ENCODE data around the gene CCDC91. TPM values are rescaled to one million over a fixed set of nuclear protein-coding genes. Genes with fewer than 3 reads are reported as not detected.

CCDC91 gene
- total RNA-seq, 1 experiment from 2014 or later = 26.9 TPM

DNA sequence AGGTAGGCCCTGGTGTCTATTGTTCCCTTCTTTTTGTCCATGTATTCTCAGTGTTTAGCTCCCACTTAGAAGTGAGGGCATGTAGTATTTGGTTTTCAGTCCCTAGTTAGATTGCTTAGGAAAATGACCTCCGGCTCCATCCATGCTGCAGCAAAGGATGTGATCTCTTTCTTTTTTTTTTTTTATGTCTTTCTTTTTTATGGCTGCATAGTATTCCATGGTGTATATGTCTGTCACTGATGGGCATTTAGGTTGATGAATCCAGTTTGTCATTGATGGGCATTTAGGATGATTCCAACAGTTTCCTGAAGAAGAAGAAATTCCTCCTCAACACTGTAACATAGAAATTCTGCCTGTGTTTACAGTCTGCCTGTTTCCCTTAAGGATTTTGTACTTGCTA is 231.1 kb downstream of the CCDC91 start:
- Histone ChIP-seq H3K27me3 (ENCODE audit: control insufficient read depth, insufficient read depth, low read length) (no peaks in the 10 kb centered on the region), H3K27ac (ENCODE audit: low read length) (no peak overlapping the region), H3K4me1 (ENCODE audit: control insufficient read depth, insufficient read depth, low read length) (no peaks in the 10 kb centered on the region), H3K36me3 (ENCODE audit: control insufficient read depth, insufficient read depth, low read length) (no peaks in the 10 kb centered on the region), H3K9me3 (ENCODE audit: control insufficient read depth, insufficient read depth, low read depth, low read length) (no peaks in the 10 kb centered on the region), H3K4me3 (ENCODE audit: low read depth in 2 of 2, low read length in 2 of 2) (no peak overlapping the region)
- CTCF ChIA-PET = no interaction called here
- in situ Hi-C loops (cut with HindIII; ENCODE audit: low pct_unique_long_range_greater_than_20kb, low sequenced_read_pairs) = no loop called here
- no peak for DNase-seq (ENCODE audit: low read depth, low spot score)
- no peak for TF ChIP-seq TCF7L2 (IDR thresholded peaks at IDR 0.05; ENCODE audit: low read depth, low read length)
- TF ChIP-seq POLR2AphosphoS5 (IDR thresholded peaks at IDR 0.05; ENCODE audit: low read depth, low read length) = no peak
- POLR2A ChIA-PET = no interaction called here
- intact Hi-C loops (cut with micrococcal nuclease; ENCODE audit: unreplicated experiment) = no loop called here
- no TSS peak for BruUV-seq (replicated peaks)
- ATAC-seq = no peak

DNA sequence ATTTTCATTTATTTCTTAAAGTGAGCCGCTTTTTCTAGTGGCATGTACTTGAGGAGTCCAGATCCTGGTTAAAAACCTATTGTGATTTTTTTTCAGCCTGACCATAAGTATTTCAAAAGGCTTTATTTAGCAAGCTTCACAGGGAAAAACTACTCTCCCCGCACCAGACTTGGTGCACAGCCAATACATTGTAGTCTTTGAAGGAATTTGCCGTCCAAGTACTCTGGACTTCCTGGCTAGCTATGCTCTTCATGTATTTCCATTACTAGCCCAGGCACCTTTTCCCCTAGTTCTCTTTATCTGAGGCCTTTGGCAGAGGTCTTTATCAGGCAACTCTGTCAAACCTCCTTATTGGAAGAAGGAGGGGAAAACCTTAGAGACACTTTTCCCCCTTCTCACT is 234.7 kb downstream of the CCDC91 start:
- DNase-seq (ENCODE audit: low read depth, low spot score) (no peak), ATAC-seq (no peak)
- Histone ChIP-seq H3K4me1 (ENCODE audit: control insufficient read depth, insufficient read depth, low read length) (no peaks in the 10 kb centered on the region), H3K36me3 (ENCODE audit: control insufficient read depth, insufficient read depth, low read length) (no peaks in the 10 kb centered on the region), H3K4me3 (ENCODE audit: low read depth in 2 of 2, low read length in 2 of 2) (no peak overlapping the region), H3K9me3 (ENCODE audit: control insufficient read depth, insufficient read depth, low read depth, low read length) (no peaks in the 10 kb centered on the region), H3K27ac (ENCODE audit: low read length) (no peak overlapping the region), H3K27me3 (ENCODE audit: control insufficient read depth, insufficient read depth, low read length) (no peaks in the 10 kb centered on the region)
- in situ Hi-C loops (cut with HindIII; ENCODE audit: low pct_unique_long_range_greater_than_20kb, low sequenced_read_pairs) (no loop called here), intact Hi-C loops (cut with micrococcal nuclease; ENCODE audit: unreplicated experiment) (no loop called here)
- ChIA-PET POLR2A (interaction anchor here (0.6 kb wide), 1 partner anchor 1915 kb away, joined by 4 read pairs; no protein-coding TSS in a partner anchor), CTCF (interaction anchor here (0.6 kb wide), 1 partner anchor 176 kb away, joined by 4 read pairs; no protein-coding TSS in a partner anchor)
- TF ChIP-seq SIN3A (IDR thresholded peaks at IDR 0.05; ENCODE audit: borderline replicate concordance, insufficient read depth, low read depth, low read length) (no peak), TCF7L2 (IDR thresholded peaks at IDR 0.05; ENCODE audit: low read depth, low read length) (no peak), POLR2AphosphoS5 (IDR thresholded peaks at IDR 0.05; ENCODE audit: low read depth, low read length) (no peak)
- TF ChIP-seq, protein P1, sequence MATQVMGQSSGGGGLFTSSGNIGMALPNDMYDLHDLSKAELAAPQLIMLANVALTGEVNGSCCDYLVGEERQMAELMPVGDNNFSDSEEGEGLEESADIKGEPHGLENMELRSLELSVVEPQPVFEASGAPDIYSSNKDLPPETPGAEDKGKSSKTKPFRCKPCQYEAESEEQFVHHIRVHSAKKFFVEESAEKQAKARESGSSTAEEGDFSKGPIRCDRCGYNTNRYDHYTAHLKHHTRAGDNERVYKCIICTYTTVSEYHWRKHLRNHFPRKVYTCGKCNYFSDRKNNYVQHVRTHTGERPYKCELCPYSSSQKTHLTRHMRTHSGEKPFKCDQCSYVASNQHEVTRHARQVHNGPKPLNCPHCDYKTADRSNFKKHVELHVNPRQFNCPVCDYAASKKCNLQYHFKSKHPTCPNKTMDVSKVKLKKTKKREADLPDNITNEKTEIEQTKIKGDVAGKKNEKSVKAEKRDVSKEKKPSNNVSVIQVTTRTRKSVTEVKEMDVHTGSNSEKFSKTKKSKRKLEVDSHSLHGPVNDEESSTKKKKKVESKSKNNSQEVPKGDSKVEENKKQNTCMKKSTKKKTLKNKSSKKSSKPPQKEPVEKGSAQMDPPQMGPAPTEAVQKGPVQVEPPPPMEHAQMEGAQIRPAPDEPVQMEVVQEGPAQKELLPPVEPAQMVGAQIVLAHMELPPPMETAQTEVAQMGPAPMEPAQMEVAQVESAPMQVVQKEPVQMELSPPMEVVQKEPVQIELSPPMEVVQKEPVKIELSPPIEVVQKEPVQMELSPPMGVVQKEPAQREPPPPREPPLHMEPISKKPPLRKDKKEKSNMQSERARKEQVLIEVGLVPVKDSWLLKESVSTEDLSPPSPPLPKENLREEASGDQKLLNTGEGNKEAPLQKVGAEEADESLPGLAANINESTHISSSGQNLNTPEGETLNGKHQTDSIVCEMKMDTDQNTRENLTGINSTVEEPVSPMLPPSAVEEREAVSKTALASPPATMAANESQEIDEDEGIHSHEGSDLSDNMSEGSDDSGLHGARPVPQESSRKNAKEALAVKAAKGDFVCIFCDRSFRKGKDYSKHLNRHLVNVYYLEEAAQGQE (IDR thresholded peaks at IDR 0.05; ENCODE audit: insufficient read depth in 1 of 2, low read depth in 2 of 2, low read length in 1 of 2) = no peak
- TF ChIP-seq, protein P2, sequence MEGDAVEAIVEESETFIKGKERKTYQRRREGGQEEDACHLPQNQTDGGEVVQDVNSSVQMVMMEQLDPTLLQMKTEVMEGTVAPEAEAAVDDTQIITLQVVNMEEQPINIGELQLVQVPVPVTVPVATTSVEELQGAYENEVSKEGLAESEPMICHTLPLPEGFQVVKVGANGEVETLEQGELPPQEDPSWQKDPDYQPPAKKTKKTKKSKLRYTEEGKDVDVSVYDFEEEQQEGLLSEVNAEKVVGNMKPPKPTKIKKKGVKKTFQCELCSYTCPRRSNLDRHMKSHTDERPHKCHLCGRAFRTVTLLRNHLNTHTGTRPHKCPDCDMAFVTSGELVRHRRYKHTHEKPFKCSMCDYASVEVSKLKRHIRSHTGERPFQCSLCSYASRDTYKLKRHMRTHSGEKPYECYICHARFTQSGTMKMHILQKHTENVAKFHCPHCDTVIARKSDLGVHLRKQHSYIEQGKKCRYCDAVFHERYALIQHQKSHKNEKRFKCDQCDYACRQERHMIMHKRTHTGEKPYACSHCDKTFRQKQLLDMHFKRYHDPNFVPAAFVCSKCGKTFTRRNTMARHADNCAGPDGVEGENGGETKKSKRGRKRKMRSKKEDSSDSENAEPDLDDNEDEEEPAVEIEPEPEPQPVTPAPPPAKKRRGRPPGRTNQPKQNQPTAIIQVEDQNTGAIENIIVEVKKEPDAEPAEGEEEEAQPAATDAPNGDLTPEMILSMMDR (IDR thresholded peaks at IDR 0.05) = no peak
- BruUV-seq (replicated peaks) = no TSS peak

DNA sequence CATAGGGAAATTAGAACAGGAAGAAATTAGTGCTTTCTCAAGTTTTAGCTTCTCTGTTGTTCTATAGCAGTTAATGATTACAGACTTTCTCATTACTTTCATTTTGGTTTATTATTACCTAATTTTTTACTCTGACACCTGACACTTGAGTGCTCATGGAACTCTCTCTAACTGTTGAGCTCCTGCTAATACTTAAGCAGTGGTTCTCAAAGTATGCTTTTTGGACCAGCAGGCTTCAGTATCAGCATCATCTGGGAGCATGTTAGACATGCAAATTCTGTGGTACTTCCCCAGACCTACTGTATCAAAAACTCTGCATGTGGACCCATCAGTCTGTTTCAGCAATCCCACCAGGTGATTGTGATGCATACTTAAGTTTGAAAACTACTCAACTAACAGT is 235.3 kb downstream of the CCDC91 start:
- CTCF ChIA-PET = no interaction called here
- no peak for DNase-seq (ENCODE audit: low read depth, low spot score)
- no peaks in the 10 kb centered on the region for H3K9me3 ChIP-seq (ENCODE audit: control insufficient read depth, insufficient read depth, low read depth, low read length)
- in situ Hi-C loops (cut with HindIII; ENCODE audit: low pct_unique_long_range_greater_than_20kb, low sequenced_read_pairs) = no loop called here
- no peaks in the 10 kb centered on the region for H3K4me1 ChIP-seq (ENCODE audit: control insufficient read depth, insufficient read depth, low read length)
- H3K27ac ChIP-seq (ENCODE audit: low read length) = no peak overlapping the region
- intact Hi-C loops (cut with micrococcal nuclease; ENCODE audit: unreplicated experiment) = no loop called here
- no peaks in the 10 kb centered on the region for H3K27me3 ChIP-seq (ENCODE audit: control insufficient read depth, insufficient read depth, low read length)
- TF ChIP-seq, protein P2 (IDR thresholded peaks at IDR 0.05) = no peak
- TF ChIP-seq, protein P1 (IDR thresholded peaks at IDR 0.05; ENCODE audit: insufficient read depth in 1 of 2, low read depth in 2 of 2, low read length in 1 of 2) = no peak
- no peak for TF ChIP-seq POLR2AphosphoS5 (IDR thresholded peaks at IDR 0.05; ENCODE audit: low read depth, low read length)
- no peak for TF ChIP-seq SIN3A (IDR thresholded peaks at IDR 0.05; ENCODE audit: borderline replicate concordance, insufficient read depth, low read depth, low read length)
- no peak for TF ChIP-seq TCF7L2 (IDR thresholded peaks at IDR 0.05; ENCODE audit: low read depth, low read length)
- no peak for ATAC-seq
- POLR2A ChIA-PET = interaction anchor here (0.6 kb wide), 1 partner anchor 1915 kb away, joined by 4 read pairs; no protein-coding TSS in a partner anchor
- no peak overlapping the region for H3K4me3 ChIP-seq (ENCODE audit: low read depth in 2 of 2, low read length in 2 of 2)
- BruUV-seq (replicated peaks) = no TSS peak
- no peaks in the 10 kb centered on the region for H3K36me3 ChIP-seq (ENCODE audit: control insufficient read depth, insufficient read depth, low read length)
